IMR-90 (cell line): ENCODE results near the gene GRIN2B. TPM values are rescaled to one million over a fixed set of nuclear protein-coding genes. Genes with fewer than 3 reads are reported as not detected.
A peak's percentile ranks its signal among the peaks of the same experiment; 100 is the strongest.

Experiments
- ATAC-seq: fragments of 200-7000 bp; cut with Tn5 transposase; 2 replicates; pipeline ENCODE4 v1.9.1; 2020; ENCODE audit warnings: low read depth, mild to moderate bottlenecking, moderate library complexity
- BruUV-seq: library from RNA; stranded (reverse); fragments of 400-500 nt; replicated peaks from 2 replicates; lab custom pipeline; 2021; lab: Mats Ljungman, UMichigan
- CTCF ChIA-PET: fragments of 300-600 bp; formaldehyde crosslinking; extraction: SDS; loops from one replicate; lab custom pipeline; 2021; ENCODE audit warnings: antibody characterized with exemption; lab: Yijun Ruan, JAX
- POLR2A ChIA-PET: fragments of 300-600 bp; sonication (Branson Sonifier 250); formaldehyde crosslinking; loops from one replicate; lab custom pipeline; 2022; ENCODE audit warnings: antibody characterized with exemption; ENCODE audit not compliant: unreplicated experiment; lab: Charles Lee
- DNase-seq: peaks from one replicate; pipeline ENCODE4 v3.0.0; 2013
- H2AFZ ChIP-seq: replicated peaks from 2 replicates; pipeline ENCODE3; 2013; ENCODE audit warnings: low read length, mild to moderate bottlenecking; ENCODE audit not compliant: poor library complexity
- H2AK5ac ChIP-seq: 2 replicates; pipeline ENCODE4 v1.6.1; 2013; ENCODE audit warnings: low read depth, low read length, inconsistent platforms
- H2AK9ac ChIP-seq: replicated peaks from 2 replicates; pipeline ENCODE3; 2013; ENCODE audit warnings: mild to moderate bottlenecking, low read depth, low read length, moderate library complexity; ENCODE audit not compliant: poor library complexity
- H2BK120ac ChIP-seq: 2 replicates; pipeline ENCODE4 v1.6.1; 2013; ENCODE audit warnings: low read depth, low read length, inconsistent platforms
- H2BK15ac ChIP-seq: 3 replicates; pipeline ENCODE4 v1.6.1; 2013; ENCODE audit warnings: low read depth, low read length, inconsistent platforms
- H2BK20ac ChIP-seq: 2 replicates; pipeline ENCODE4 v1.6.1; 2013; ENCODE audit warnings: low read depth, mild to moderate bottlenecking, inconsistent platforms, low read length, moderate library complexity
- H2BK5ac ChIP-seq: 2 replicates; pipeline ENCODE4 v1.6.1; 2013; ENCODE audit warnings: mild to moderate bottlenecking, low read depth, low read length, inconsistent platforms; ENCODE audit not compliant: poor library complexity, severe bottlenecking
- H3K14ac ChIP-seq: replicated peaks from 2 replicates; pipeline ENCODE4 v1.6.1; 2013; ENCODE audit warnings: low read depth, low read length, inconsistent platforms
- H3K18ac ChIP-seq: 2 replicates; pipeline ENCODE4 v1.6.1; 2013; ENCODE audit warnings: low read depth, low read length, control low read depth
- H3K23ac ChIP-seq: 2 replicates; pipeline ENCODE4 v1.6.1; 2013; ENCODE audit warnings: low read depth, low read length, inconsistent platforms
- H3K27ac ChIP-seq: 2 replicates; pipeline ENCODE4 v1.5.1; 2013; ENCODE audit warnings: mild to moderate bottlenecking, control low read depth, low read length; ENCODE audit not compliant: insufficient read depth
- H3K27me3 ChIP-seq: 2 replicates; pipeline ENCODE4 v1.6.1; 2013; ENCODE audit warnings: low read length; ENCODE audit not compliant: control insufficient read depth, insufficient read depth
- H3K36me3 ChIP-seq: 2 replicates; pipeline ENCODE4 v1.6.1; 2013; ENCODE audit warnings: low read length, mixed read lengths; ENCODE audit not compliant: control insufficient read depth, insufficient read depth
- H3K4ac ChIP-seq: 2 replicates; pipeline ENCODE4 v1.6.1; 2013; ENCODE audit warnings: low read depth, low read length, inconsistent platforms
- H3K4me1 ChIP-seq: 2 replicates; pipeline ENCODE4 v1.6.1; 2013; ENCODE audit warnings: low read length, mixed read lengths; ENCODE audit not compliant: control insufficient read depth, insufficient read depth
- H3K4me2 ChIP-seq: 2 replicates; pipeline ENCODE4 v1.6.1; 2013; ENCODE audit warnings: low read depth, mild to moderate bottlenecking, control low read depth, low read length, moderate library complexity
- H3K4me3 ChIP-seq: 2 replicates; pipeline ENCODE4 v1.5.1; 2013; ENCODE audit warnings: low read depth, mild to moderate bottlenecking, control low read depth, low read length, moderate library complexity; ENCODE audit not compliant: insufficient read depth
- H3K56ac ChIP-seq: 2 replicates; pipeline ENCODE4 v1.6.1; 2013; ENCODE audit warnings: low read length, inconsistent platforms; ENCODE audit not compliant: insufficient read depth; ENCODE audit errors: extremely low read depth
- H3K79me1 ChIP-seq, 2 experiments: 2 replicates each; pipeline ENCODE4 v1.6.1; 2013; ENCODE audit warnings: low read length in 2 of 2, inconsistent platforms in 1 of 2, low read depth in 1 of 2
- H3K9ac ChIP-seq: 2 replicates; pipeline ENCODE4 v1.6.1; 2013; ENCODE audit warnings: low read depth, low read length, control low read depth
- H3K9me1 ChIP-seq: 2 replicates; pipeline ENCODE4 v1.6.1; 2013; ENCODE audit warnings: low read length, inconsistent platforms; ENCODE audit not compliant: insufficient read depth
- H3K9me3 ChIP-seq: 2 replicates; pipeline ENCODE4 v1.6.1; 2013; ENCODE audit warnings: low read length; ENCODE audit not compliant: control insufficient read depth, insufficient read depth
- H4K20me1 ChIP-seq: 2 replicates; pipeline ENCODE4 v1.6.1; 2013; ENCODE audit warnings: low read length, inconsistent platforms; ENCODE audit not compliant: insufficient read depth
- H4K5ac ChIP-seq: 2 replicates; pipeline ENCODE4 v1.6.1; 2013; ENCODE audit warnings: mild to moderate bottlenecking, low read depth, low read length, control low read depth
- H4K8ac ChIP-seq, 2 experiments: 2 replicates each; pipeline ENCODE4 v1.6.1; 2013; ENCODE audit warnings: low read depth in 2 of 2, low read length in 2 of 2, control low read depth in 1 of 2, inconsistent platforms in 1 of 2
- H4K91ac ChIP-seq: 2 replicates; pipeline ENCODE4 v1.6.1; 2013; ENCODE audit warnings: low read depth, low read length, inconsistent platforms; ENCODE audit not compliant: insufficient read depth
- MAFK ChIP-seq: IDR thresholded peaks from 2 replicates; pipeline ENCODE4 v1.6.1; 2012; ENCODE audit warnings: low read depth, low read length, improper control_type of control experiment
- MAZ ChIP-seq: IDR thresholded peaks from 2 replicates; pipeline ENCODE4 v1.6.1; 2012; ENCODE audit warnings: low read depth, mild to moderate bottlenecking, low read length, improper control_type of control experiment, moderate library complexity, borderline replicate concordance
- MXI1 ChIP-seq: IDR thresholded peaks from 2 replicates; pipeline ENCODE4 v1.6.1; 2012; ENCODE audit warnings: low read depth, mild to moderate bottlenecking, low read length, moderate library complexity, borderline replicate concordance
- NFE2L2 ChIP-seq: fragments of 150-350 bp; IDR thresholded peaks from 2 replicates; pipeline ENCODE4 v1.6.1; 2016; ENCODE audit warnings: low read depth, mild to moderate bottlenecking, low read length
- RAD21 ChIP-seq: IDR thresholded peaks from 2 replicates; pipeline ENCODE4 v1.6.1; 2012; ENCODE audit warnings: low read length, improper control_type of control experiment
- RFX5 ChIP-seq: IDR thresholded peaks from 2 replicates; pipeline ENCODE4 v1.8.0; 2012; ENCODE audit warnings: low read depth, mild to moderate bottlenecking, low read length, moderate library complexity
- SMC3 ChIP-seq: fragments of 150-350 bp; IDR thresholded peaks from 2 replicates; pipeline ENCODE4 v1.6.1; 2016; ENCODE audit warnings: low read depth, mild to moderate bottlenecking, antibody characterized with exemption, low read length, moderate library complexity
- WGBS, 2 experiments: methylation state at CpG; one replicate each; pipeline versions ENCODE4 v1.1.5 to v1.1.7; 2013; ENCODE audit warnings: missing lambda C conversion rate in 2 of 2; ENCODE audit not compliant: insufficient read length in 1 of 2; ENCODE audit errors: extremely low coverage in 2 of 2; 5-methylcytosine and 5-hydroxymethylcytosine counted together
- dilution Hi-C: fragments of 300-500 bp; cut with HindIII; formaldehyde crosslinking; loops from one replicate; pipeline ENCODE4 v1.14.3; 2018; ENCODE audit warnings: low sequenced_read_pairs; ENCODE audit not compliant: unreplicated experiment
- in situ Hi-C: fragments of 300-500 bp; cut with MboI; formaldehyde crosslinking; loops from 3 replicates; pipeline ENCODE4 v1.14.3; 2019; ENCODE audit warnings: low sequenced_read_pairs, inconsistent platforms, mixed read lengths
- intact Hi-C: fragments of 100-400 bp; cut with micrococcal nuclease; formaldehyde crosslinking; loops from 2 replicates; pipeline ENCODE4 v1.10.0; 2022
- polyA plus RNA-seq, 3 experiments: library from polyadenylated mRNA; depleted of rRNA; stranded (reverse); fragments of >200 nt; gene quantifications; 2 replicates each; pipeline ENCODE4 v1.2.3, GENCODE V29; 2012; ENCODE audit warnings: low replicate concordance in 1 of 3
- total RNA-seq: library from RNA; depleted of rRNA; stranded (reverse); fragments of >200 nt; gene quantifications from 2 replicates; pipeline ENCODE4 v1.2.3, GENCODE V29; 2012

GRIN2B gene
- total and polyA plus RNA-seq, 2 of the 4 experiments (the other 2 are of a cell fraction) = under 0.01 TPM; not detected in 1

GRCh38 chr12:13979772-13980378 lies 1.5 kb downstream of the GRIN2B start:
- Histone ChIP-seq H3K9ac (no peak overlapping the region), H4K20me1 (no peaks in the 10 kb centered on the region), H3K36me3 (no peaks in the 10 kb centered on the region), H3K4me2 (no peak overlapping the region), H3K4me3 (no peak overlapping the region), H3K23ac (no peak overlapping the region), H2BK15ac (no peak overlapping the region), H3K27ac (no peak overlapping the region), H3K9me3 (peaks cover 2% of the 10 kb centered on the region; the same call in 1 of the 2 replicates), H3K9me1 (no peaks in the 10 kb centered on the region), H2BK5ac (no peak overlapping the region), H4K5ac (no peak overlapping the region), H2BK120ac (no peak overlapping the region), H3K79me1 (no peaks in the 10 kb centered on the region), H2AK9ac (no peak overlapping the region), H4K91ac (no peak overlapping the region), H3K4ac (no peak overlapping the region), H2AK5ac (no peak overlapping the region), H3K56ac (no peak overlapping the region), H2AFZ (peak overlapping the region; percentile 33), H3K4me1 (no peaks in the 10 kb centered on the region), H3K27me3 (peaks cover 8% of the 10 kb centered on the region), H3K14ac (no peak overlapping the region), H2BK20ac (no peak overlapping the region), H4K8ac (no peak overlapping the region), H3K18ac (no peak overlapping the region)
- dilution Hi-C loops = no loop called here
- POLR2A ChIA-PET = no interaction called here
- no peak for DNase-seq
- WGBS, 2 experiments = 0% methylated on average over 7 of the region's 15 CpGs; no CpG with 5 or more reads in 1 of the 2 experiments
- intact Hi-C loops = no loop called here
- TF ChIP-seq MXI1 = no peak
- no peak for TF ChIP-seq RAD21
- no peak for TF ChIP-seq NFE2L2
- no peak for TF ChIP-seq MAZ
- no peak for TF ChIP-seq RFX5
- no peak for TF ChIP-seq SMC3
- TF ChIP-seq MAFK = no peak
- CTCF ChIA-PET = interaction anchor here (0.6 kb wide), 1 partner anchor 33 kb away, joined by 5 read pairs; no protein-coding TSS in a partner anchor
- in situ Hi-C loops = no loop called here
- BruUV-seq = no TSS peak
- ATAC-seq = no peak
